A549 (cell line): ENCODE measurements around the gene CGN. TPM values are rescaled to one million over a fixed set of nuclear protein-coding genes. Genes with fewer than 3 reads are reported as not detected.
A peak's percentile ranks its signal among the peaks of the same experiment; 100 is the strongest.

Experiments used
- ATAC-seq, 2 experiments: fragments of 200-7000 bp in 1 of 2; fragments of >200 bp in 1 of 2; cut with Nextera tagmentation in 1 of 2; cut with Tn5 transposase in 1 of 2; 3 replicates each; pipeline versions ENCODE4 v1.8.0 to v1.9.1; 2018 to 2020; ENCODE audit warnings: mild to moderate bottlenecking in 1 of 2, moderate library complexity in 1 of 2
- CTCF ChIA-PET: fragments of 300-600 bp; sonication (Branson Sonifier 250); formaldehyde crosslinking; extraction: SDS; loops from one replicate; lab custom pipeline; 2021; ENCODE audit warnings: antibody characterized with exemption, inconsistent platforms; lab: Yijun Ruan, JAX
- POLR2A ChIA-PET: fragments of 350-600 bp; formaldehyde crosslinking; extraction: SDS; loops from one replicate; lab custom pipeline; 2021; ENCODE audit warnings: antibody characterized with exemption, inconsistent platforms; lab: Yijun Ruan, JAX
- DNase-seq, 2 experiments: peaks; one replicate each; pipeline versions ENCODE4 v3.0.0 to v3.0.0-alpha.2; 2011 to 2016; ENCODE audit warnings: low read depth in 1 of 2, low spot score in 1 of 2
- FAIRE-seq: peaks from 2 replicates; lab custom pipeline; 2011; peaks lifted over from hg19 to GRCh38; lab: Jason Lieb, UNC
- H3K27ac ChIP-seq, 2 experiments: fragments of >200 bp; sonication (Bioruptor Twin); formaldehyde crosslinking; 3 replicates each; pipeline ENCODE4 v1.5.1; 2016 to 2017
- H3K4me1 ChIP-seq: fragments of >200 bp; sonication (Bioruptor Twin); formaldehyde crosslinking; 3 replicates; pipeline ENCODE4 v1.6.1; 2016
- H3K4me2 ChIP-seq: fragments of >200 bp; sonication (Bioruptor Twin); formaldehyde crosslinking; 3 replicates; pipeline ENCODE4 v1.6.1; 2016
- H3K4me3 ChIP-seq: fragments of >200 bp; sonication (Bioruptor Twin); formaldehyde crosslinking; 3 replicates; pipeline ENCODE4 v1.5.1; 2016
- H3K9me3 ChIP-seq: fragments of >200 bp; sonication (Bioruptor Twin); formaldehyde crosslinking; 3 replicates; pipeline ENCODE4 v1.6.1; 2016
- ATOH8 ChIP-seq: fragments of 250-450 bp; sonication (Bioruptor Pico); IDR thresholded peaks from 2 replicates; pipeline ENCODE4 v1.5.0; 2020; ENCODE audit warnings: low read depth, mild to moderate bottlenecking, moderate library complexity
- E2F6 ChIP-seq: IDR thresholded peaks from 2 replicates; pipeline ENCODE4 v1.6.1; 2012; ENCODE audit warnings: low read depth, borderline replicate concordance
- EHMT2 ChIP-seq: fragments of 200-600 bp; sonication (generic); IDR thresholded peaks from 2 replicates; pipeline ENCODE4 v1.6.1; 2016; ENCODE audit warnings: antibody characterized with exemption, low read depth, mild to moderate bottlenecking, moderate library complexity
- HDAC2 ChIP-seq: fragments of 200-600 bp; sonication (generic); IDR thresholded peaks from 2 replicates; pipeline ENCODE4 v1.6.1; 2016
- HES2 ChIP-seq: fragments of >200 bp; sonication (Bioruptor Twin); formaldehyde crosslinking; IDR thresholded peaks from 2 replicates; pipeline ENCODE4 v1.6.1; 2016
- HOXB13 ChIP-seq: fragments of 250-450 bp; sonication (Bioruptor Pico); IDR thresholded peaks from 2 replicates; pipeline ENCODE4 v1.5.0; 2020; ENCODE audit warnings: low read depth, mild to moderate bottlenecking, moderate library complexity
- KDM5A ChIP-seq: fragments of 200-600 bp; sonication (generic); IDR thresholded peaks from 2 replicates; pipeline ENCODE4 v1.6.1; 2016; ENCODE audit warnings: antibody characterized with exemption, mild to moderate bottlenecking
- MAFK ChIP-seq: fragments of 450-650 bp; IDR thresholded peaks from 2 replicates; pipeline ENCODE4 v1.6.1; 2014; ENCODE audit not compliant: partially characterized antibody
- MAZ ChIP-seq: fragments of 150-350 bp; IDR thresholded peaks from 2 replicates; pipeline ENCODE4 v1.6.1; 2014; ENCODE audit warnings: antibody characterized with exemption, low read depth, low read length, borderline replicate concordance
- MYC ChIP-seq: IDR thresholded peaks from 2 replicates; pipeline ENCODE4 v1.6.1; 2012; ENCODE audit warnings: mild to moderate bottlenecking, inconsistent platforms, low read length, improper control_type of control experiment, borderline replicate concordance
- NFE2L2 ChIP-seq: fragments of 150-350 bp; conservative IDR thresholded peaks from 2 replicates; pipeline ENCODE4 v1.6.1; 2014; ENCODE audit warnings: low read length
- NR3C1 ChIP-seq: fragments of >200 bp; sonication (Bioruptor Twin); formaldehyde crosslinking; IDR thresholded peaks from 3 replicates; pipeline ENCODE4 v1.6.1; 2017
- RCOR1 ChIP-seq: fragments of 150-350 bp; IDR thresholded peaks from 2 replicates; pipeline ENCODE4 v1.6.1; 2014; ENCODE audit warnings: antibody characterized with exemption, low read length, low read depth
- RNF2 ChIP-seq: fragments of 200-600 bp; sonication (generic); IDR thresholded peaks from 2 replicates; pipeline ENCODE4 v1.6.1; 2016; ENCODE audit warnings: low read depth, mild to moderate bottlenecking, antibody characterized with exemption, moderate library complexity, borderline replicate concordance
- SMC3 ChIP-seq: fragments of >200 bp; sonication (Bioruptor Twin); formaldehyde crosslinking; IDR thresholded peaks from 3 replicates; pipeline ENCODE4 v1.6.1; 2018; ENCODE audit warnings: inconsistent platforms
- SREBF2 ChIP-seq: fragments of 450-650 bp; IDR thresholded peaks from 2 replicates; pipeline ENCODE4 v1.6.1; 2014; ENCODE audit warnings: mild to moderate bottlenecking, moderate library complexity
- WGBS: methylation state at CpG from one replicate; pipeline ENCODE4 v1.1.6; 2017; ENCODE audit errors: missing lambda C conversion rate; 5-methylcytosine and 5-hydroxymethylcytosine counted together
- polyA plus RNA-seq, 4 experiments: library from polyadenylated mRNA; depleted of rRNA in 3 of 4; stranded (reverse); fragments of >200 nt; fragmentation: RNase III in 1 of 4; extraction: RNeasy Plus Mini Kit Qiagen cat#74134 plus additional on column Dnase treatment in 1 of 4; gene quantifications; 2 replicates in 3 of 4; 3 replicates in 1 of 4; pipeline ENCODE4 v1.2.3, GENCODE V29; 2011 to 2017
- TF ChIP-seq, protein P1 (sequence below): fragments of 150-350 bp; IDR thresholded peaks from 2 replicates; pipeline ENCODE4 v1.6.1; 2014; ENCODE audit warnings: low read depth, mild to moderate bottlenecking, low read length
- TF ChIP-seq, protein P2 (sequence below): IDR thresholded peaks from 2 replicates; pipeline ENCODE4 v1.6.1; 2012

The CGN gene
- polyA plus RNA-seq, 2 of the 4 experiments (the other 2 are of a cell fraction), result 1.8 to 2.3 TPM

GRCh38 chr1:151461694-151462093 is 49.5 kb upstream of the CGN start:
- H3K4me1 ChIP-seq, result peaks cover 14% of the 10 kb centered on the region
- FAIRE-seq, result no peak
- no peak for ATAC-seq
- H3K4me3 ChIP-seq, result no peak overlapping the region
- no peak for DNase-seq
- no peaks in the 10 kb centered on the region for H3K9me3 ChIP-seq
- 51% methylated on average over 5 of the region's 5 CpGs for WGBS
- no peak overlapping the region for H3K27ac ChIP-seq
- POLR2A ChIA-PET, result no interaction called here
- no peak overlapping the region for H3K4me2 ChIP-seq
- TF ChIP-seq HOXB13 (CRISPR knock-in tag) (no peak), MAFK (no peak), EHMT2 (no peak), NR3C1 (no peak), HDAC2 (no peak), KDM5A (no peak), ATOH8 (CRISPR knock-in tag) (no peak), MYC (no peak), MAZ (no peak)
- TF ChIP-seq, protein P1, sequence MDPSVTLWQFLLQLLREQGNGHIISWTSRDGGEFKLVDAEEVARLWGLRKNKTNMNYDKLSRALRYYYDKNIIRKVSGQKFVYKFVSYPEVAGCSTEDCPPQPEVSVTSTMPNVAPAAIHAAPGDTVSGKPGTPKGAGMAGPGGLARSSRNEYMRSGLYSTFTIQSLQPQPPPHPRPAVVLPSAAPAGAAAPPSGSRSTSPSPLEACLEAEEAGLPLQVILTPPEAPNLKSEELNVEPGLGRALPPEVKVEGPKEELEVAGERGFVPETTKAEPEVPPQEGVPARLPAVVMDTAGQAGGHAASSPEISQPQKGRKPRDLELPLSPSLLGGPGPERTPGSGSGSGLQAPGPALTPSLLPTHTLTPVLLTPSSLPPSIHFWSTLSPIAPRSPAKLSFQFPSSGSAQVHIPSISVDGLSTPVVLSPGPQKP, result no peak
- TF ChIP-seq, all 56 proteins: peak for 0
- CTCF ChIA-PET, result interaction anchor here (1.0 to 1.1 kb wide), 2 partner anchors 13 to 371 kb away, joined by 3 read pairs; no protein-coding TSS in a partner anchor

DNA sequence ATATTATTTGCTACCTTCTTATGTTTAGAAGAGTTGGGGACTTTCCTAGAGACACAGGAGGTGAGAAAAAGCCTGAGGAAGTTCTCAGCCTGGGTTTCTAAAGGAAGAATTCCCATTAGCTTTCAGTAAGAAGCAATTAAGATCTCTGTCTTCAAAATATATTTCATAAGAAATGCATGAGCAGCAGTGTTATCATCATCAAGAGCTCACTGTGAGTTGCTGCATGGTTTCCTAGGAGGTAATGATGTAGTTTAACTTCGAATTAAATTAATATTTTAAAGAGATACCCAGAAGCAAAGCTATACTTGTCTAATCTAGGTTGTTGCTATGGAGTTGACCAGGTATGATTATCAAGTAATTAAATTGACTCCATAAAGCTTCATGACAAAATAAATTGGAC is 46.2 kb upstream of the CGN start:
- TF ChIP-seq SREBF2 (no peak), RNF2 (no peak)
- no peak overlapping the region for H3K27ac ChIP-seq
- CTCF ChIA-PET, result interaction anchor here (0.6 to 2.7 kb wide), 3 partner anchors 24 to 363 kb away, joined by 5 to 8 read pairs (median 6); no protein-coding TSS in a partner anchor
- H3K4me1 ChIP-seq, result peaks cover 1% of the 10 kb centered on the region; the same call in 2 of the 3 replicates
- POLR2A ChIA-PET, result interaction anchor here (0.6 to 0.7 kb wide), 2 partner anchors 61 to 84 kb away, joined by 3 to 6 read pairs; no protein-coding TSS in a partner anchor
- H3K4me2 ChIP-seq, result no peak overlapping the region
- no peak for ATAC-seq
- no peak overlapping the region for H3K4me3 ChIP-seq
- FAIRE-seq, result no peak
- DNase-seq, result no peak
- 8% methylated on average over 1 of the region's 1 CpG for WGBS
- no peaks in the 10 kb centered on the region for H3K9me3 ChIP-seq

- FAIRE-seq (no peak), ATAC-seq (peak; percentile 54 to 73; a peak in 5 of 6 replicates), DNase-seq (peak in 1 of 2 experiments; percentile 50)
- ChIA-PET CTCF (interaction anchor here (0.6 to 1.9 kb wide), 5 partner anchors 10 to 176 kb away, joined by 3 to 5 read pairs (median 3); partner anchors contain the start of gene POGZ), POLR2A (interaction anchor here (0.7 kb wide), 1 partner anchor 16 kb away, joined by 4 read pairs; no protein-coding TSS in a partner anchor)
- WGBS, result 38% methylated on average over 30 of the region's 36 CpGs
- Histone ChIP-seq H3K4me2 (peak overlapping the region; percentile 73), H3K4me1 (no peaks in the 10 kb centered on the region), H3K4me3 (peak overlapping the region; percentile 37), H3K27ac (peak overlapping the region; percentile 67 to 83), H3K9me3 (no peaks in the 10 kb centered on the region)
- TF ChIP-seq, protein P2, sequence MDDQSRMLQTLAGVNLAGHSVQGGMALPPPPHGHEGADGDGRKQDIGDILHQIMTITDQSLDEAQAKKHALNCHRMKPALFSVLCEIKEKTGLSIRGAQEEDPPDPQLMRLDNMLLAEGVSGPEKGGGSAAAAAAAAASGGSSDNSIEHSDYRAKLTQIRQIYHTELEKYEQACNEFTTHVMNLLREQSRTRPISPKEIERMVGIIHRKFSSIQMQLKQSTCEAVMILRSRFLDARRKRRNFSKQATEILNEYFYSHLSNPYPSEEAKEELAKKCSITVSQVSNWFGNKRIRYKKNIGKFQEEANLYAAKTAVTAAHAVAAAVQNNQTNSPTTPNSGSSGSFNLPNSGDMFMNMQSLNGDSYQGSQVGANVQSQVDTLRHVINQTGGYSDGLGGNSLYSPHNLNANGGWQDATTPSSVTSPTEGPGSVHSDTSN, result peak; percentile 54; the same call in 1 of the 2 replicates
- TF ChIP-seq HES2, result no peak
- TF ChIP-seq SMC3, result 0 out of 3 replicates have a peak, but pooled peaks have one; percentile 9
- TF ChIP-seq RCOR1, result no peak
- no peak for TF ChIP-seq NFE2L2
- peak; percentile 81; the same call in 1 of the 2 replicates for TF ChIP-seq E2F6
Measured at GRCh38 chr1:151472856-151473731, 38.1 kb upstream of the CGN start.
